Stimulated activated naive CD8-positive, alpha-beta T cell treated with anti-CD3 and anti-CD28 coated beads, Interleukin-15, amount 100 ng/mL, for 72 hours (primary cell): ENCODE measurements around the gene SCRN1.

Source experiments
- ATAC-seq: fragments of 150-1000 bp; cut with Tn5 transposase; 2 replicates; pipeline ENCODE4 v1.10.0; 2021; ENCODE audit warnings: mild to moderate bottlenecking, moderate library complexity
- DNase-seq, 2 donors: peaks; one replicate each; pipeline ENCODE4 v3.0.0; 2021 to 2022
- H3K27ac Mint-ChIP-seq, 2 donors: one replicate each; pipeline ENCODE4 v1.8.0; 2022; ENCODE audit warnings: mild to moderate bottlenecking in 2 of 2, mixed read lengths in 2 of 2, moderate library complexity in 2 of 2
- H3K27me3 Mint-ChIP-seq: one replicate; pipeline ENCODE4 v1.8.0; 2022; ENCODE audit warnings: mixed read lengths
- H3K4me1 Mint-ChIP-seq: one replicate; pipeline ENCODE4 v1.8.0; 2022; ENCODE audit warnings: mild to moderate bottlenecking, mixed read lengths
- H3K4me3 Mint-ChIP-seq, 2 donors: one replicate each; pipeline ENCODE4 v1.8.0; 2022; ENCODE audit warnings: mild to moderate bottlenecking in 2 of 2, mixed read lengths in 2 of 2, moderate library complexity in 1 of 2
- H3K9me3 Mint-ChIP-seq, 2 donors: one replicate each; pipeline ENCODE4 v1.8.0; 2022; ENCODE audit warnings: mixed read lengths in 2 of 2

SCRN1 gene

DNA sequence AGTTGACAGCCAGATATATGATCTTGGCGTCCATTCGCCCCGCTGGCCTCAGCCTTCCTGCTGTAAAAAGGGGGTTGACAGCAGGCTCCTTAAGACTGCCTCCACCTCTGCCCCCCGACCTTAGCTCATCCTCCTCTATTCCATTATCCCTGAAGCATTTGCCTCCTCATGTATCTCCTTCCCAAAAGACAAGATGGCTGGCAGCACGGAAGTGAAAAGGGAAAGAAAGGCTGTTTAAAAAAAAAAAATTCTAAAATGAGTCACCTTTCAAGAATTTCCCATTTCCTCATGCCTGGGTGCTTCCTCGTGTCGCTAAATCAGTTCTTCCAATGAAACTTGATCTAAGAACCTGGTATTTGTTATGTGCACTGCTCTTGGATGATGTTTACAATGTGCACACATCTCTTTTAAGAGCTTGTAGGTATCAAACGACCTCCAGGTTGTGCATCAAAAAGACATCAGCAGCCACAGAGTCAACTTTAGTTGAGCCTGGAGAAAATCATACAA, 1.7 kb downstream of the SCRN1 start:
- peaks cover 26% of the 10 kb centered on the region for H3K4me1 Mint-ChIP-seq
- H3K27ac Mint-ChIP-seq = no peak overlapping the region
- DNase-seq (no peak), ATAC-seq (no peak)
- H3K27me3 Mint-ChIP-seq = peaks cover 40% of the 10 kb centered on the region
- H3K9me3 Mint-ChIP-seq = no peaks in the 10 kb centered on the region
- H3K4me3 Mint-ChIP-seq = peak overlapping the region; percentile 74 to 83

DNA sequence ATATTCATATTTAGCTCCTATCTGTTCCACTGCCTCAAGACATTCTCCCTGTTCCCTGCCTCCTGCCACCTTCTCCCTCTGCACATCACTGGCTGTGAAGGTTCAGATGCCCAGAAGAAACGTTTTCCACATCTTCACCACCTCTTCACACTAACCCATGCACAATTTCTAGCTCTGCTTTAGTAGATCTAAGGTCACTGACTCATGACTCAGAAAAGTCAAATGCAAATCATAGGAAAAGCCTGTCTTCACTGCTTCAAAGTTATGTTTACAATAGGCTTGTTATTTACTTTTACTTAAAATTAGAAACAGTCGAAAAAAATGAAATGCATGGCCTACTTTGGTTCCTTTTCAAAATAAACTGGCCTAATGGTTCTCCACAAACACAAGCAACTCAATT, 2.5 kb downstream of the SCRN1 start:
- H3K4me1 Mint-ChIP-seq = peaks cover 26% of the 10 kb centered on the region
- DNase-seq (no peak), ATAC-seq (no peak)
- H3K9me3 Mint-ChIP-seq = no peaks in the 10 kb centered on the region
- H3K27ac Mint-ChIP-seq = no peak overlapping the region
- H3K4me3 Mint-ChIP-seq = no peak overlapping the region
- H3K27me3 Mint-ChIP-seq = peaks cover 37% of the 10 kb centered on the region

DNA sequence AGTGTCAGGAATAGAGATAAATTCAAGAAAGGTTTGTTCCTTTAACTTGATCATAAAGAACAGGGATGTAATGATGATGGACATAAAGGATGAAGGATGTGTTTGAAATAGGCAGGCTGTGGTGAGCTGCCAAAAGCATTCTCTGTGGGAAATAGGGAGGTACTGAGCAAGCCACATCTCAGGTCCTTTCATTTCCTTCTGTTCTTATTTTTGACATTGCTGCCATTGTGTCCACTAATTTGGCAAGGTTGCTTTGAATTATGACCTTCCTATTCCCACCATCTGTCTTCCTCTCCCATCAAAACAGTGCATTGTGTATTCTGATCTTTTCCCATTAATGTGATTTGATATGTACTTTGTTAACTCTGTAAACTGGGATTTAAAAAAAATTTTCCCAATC, 9.4 kb downstream of the SCRN1 start:
- H3K27ac Mint-ChIP-seq = no peak overlapping the region
- no peaks in the 10 kb centered on the region for H3K9me3 Mint-ChIP-seq
- H3K4me3 Mint-ChIP-seq = no peak overlapping the region
- DNase-seq = no peak
- H3K4me1 Mint-ChIP-seq = no peaks in the 10 kb centered on the region
- ATAC-seq = no peak
- no peaks in the 10 kb centered on the region for H3K27me3 Mint-ChIP-seq

DNA sequence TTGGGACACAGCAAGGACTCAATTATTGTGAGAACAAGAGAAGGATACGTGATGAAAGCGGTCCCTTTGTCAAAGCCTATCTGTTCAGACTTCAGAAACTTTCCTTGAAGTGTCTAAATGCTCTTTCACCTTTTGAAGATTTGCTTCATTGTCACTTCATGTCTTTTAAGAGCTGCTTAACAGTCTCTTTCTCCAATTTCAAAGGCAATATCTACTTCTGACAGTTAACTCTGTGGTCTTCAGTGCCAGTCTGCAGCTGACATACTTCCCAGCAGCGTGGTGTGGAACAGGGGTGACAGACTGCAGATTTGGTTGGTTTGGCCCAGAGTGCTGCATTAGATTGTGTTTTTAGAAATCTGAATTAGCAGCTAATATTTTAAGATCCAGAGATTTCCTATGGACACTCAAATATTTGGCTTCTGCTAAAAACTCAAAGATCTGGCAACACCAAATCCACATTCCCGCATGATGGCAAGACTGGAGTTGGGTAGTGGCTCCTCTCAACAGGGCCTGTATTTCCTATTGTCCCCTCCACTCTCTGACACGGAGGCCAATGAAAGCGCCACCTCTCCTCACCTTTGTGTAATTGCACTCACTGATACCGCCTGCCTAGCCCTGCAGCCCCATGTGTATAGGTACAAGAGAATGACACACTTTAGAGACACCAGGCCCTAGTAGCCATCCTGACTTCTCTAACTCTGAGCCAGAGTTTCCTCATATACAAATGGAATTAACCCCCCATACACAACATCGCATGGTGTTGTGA, 11.5 kb downstream of the SCRN1 start:
- ATAC-seq = peak; percentile 57
- H3K27me3 Mint-ChIP-seq = no peaks in the 10 kb centered on the region
- H3K4me3 Mint-ChIP-seq = no peak overlapping the region
- H3K9me3 Mint-ChIP-seq = no peaks in the 10 kb centered on the region
- no peak for DNase-seq
- no peak overlapping the region for H3K27ac Mint-ChIP-seq
- no peaks in the 10 kb centered on the region for H3K4me1 Mint-ChIP-seq

DNA sequence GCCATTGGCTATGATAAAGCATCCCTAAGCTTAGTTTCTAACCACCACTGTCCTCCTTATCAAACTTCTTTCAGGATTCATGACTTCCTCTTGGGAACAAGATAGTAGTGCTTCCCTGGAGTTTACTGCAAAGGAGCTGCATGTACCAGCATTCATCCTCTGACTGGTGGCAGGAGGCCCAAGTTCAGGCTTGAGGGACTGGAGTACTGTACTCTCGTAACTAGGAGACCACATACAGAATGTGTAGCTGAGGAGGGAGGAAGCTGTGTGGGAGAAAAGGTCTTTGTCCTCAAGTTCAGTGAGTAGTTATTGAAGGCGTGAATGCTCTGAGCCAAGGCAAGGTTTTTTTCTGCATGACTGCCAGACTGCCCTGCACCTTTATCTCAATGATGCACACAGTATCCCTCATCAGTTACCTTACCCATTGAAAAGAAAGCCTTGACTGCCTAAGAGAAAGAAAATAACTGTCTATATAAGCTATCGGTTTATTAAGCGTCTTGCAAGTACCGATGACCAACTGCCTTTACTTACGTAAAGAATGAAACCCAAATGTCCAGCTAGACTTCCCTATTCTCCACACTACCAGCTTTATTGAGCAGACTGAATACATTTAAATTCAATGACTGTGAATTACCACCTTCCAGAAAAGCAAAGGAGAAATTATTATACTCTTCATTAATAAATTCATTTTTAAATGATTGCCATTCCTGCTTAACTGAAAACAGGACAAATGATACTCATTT, 12.8 kb downstream of the SCRN1 start:
- no peak overlapping the region for H3K4me3 Mint-ChIP-seq
- H3K9me3 Mint-ChIP-seq = no peaks in the 10 kb centered on the region
- H3K27me3 Mint-ChIP-seq = no peaks in the 10 kb centered on the region
- ATAC-seq = no peak
- H3K4me1 Mint-ChIP-seq = no peaks in the 10 kb centered on the region
- DNase-seq = no peak
- H3K27ac Mint-ChIP-seq = no peak overlapping the region

DNA sequence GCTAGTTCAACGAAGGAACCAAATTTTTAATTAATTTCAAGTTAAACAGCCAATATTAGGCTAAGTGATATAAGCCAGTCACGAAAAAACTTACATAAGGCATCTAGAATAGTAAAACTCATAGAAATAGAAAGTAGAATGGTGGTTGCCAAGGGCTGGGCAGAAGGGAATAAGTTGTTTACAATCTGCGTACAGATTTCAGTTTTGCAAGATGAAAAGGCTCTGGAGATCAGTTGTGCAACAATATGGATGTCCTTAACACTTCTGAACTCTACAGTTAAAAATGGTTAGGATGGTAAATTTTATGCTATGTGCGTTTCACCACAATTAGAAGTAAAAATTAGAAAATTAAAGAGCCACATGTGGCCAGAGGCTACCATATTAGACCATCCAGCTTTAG, 13.3 kb downstream of the SCRN1 start:
- no peaks in the 10 kb centered on the region for H3K9me3 Mint-ChIP-seq
- no peak overlapping the region for H3K4me3 Mint-ChIP-seq
- no peaks in the 10 kb centered on the region for H3K27me3 Mint-ChIP-seq

DNA sequence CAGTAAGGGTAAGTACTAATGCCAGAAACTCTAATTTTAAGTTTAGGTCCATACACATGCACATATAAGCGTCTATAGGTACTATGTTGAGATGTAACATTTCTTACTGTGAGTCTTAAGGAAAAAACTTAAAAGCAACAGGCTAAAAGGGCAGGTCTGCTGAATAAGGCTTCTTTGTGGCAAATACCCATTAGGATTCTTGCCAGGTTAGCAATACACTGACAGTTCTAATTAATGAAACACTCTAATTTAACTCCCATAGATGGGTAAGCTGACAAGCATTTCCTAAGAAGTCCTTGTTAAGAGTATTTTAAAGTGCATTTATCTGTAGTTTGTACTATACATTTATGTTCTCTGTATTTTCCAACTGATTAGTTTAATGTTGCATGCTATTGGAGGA, 14.0 kb downstream of the SCRN1 start:
- Mint-ChIP-seq H3K27ac (no peak overlapping the region), H3K27me3 (no peaks in the 10 kb centered on the region), H3K4me1 (no peaks in the 10 kb centered on the region), H3K9me3 (no peaks in the 10 kb centered on the region), H3K4me3 (no peak overlapping the region)
- DNase-seq (no peak), ATAC-seq (no peak)

More for the DNA sequence above, 13.3 kb downstream of the SCRN1 start:
- ATAC-seq (no peak), DNase-seq (no peak)
- H3K4me1 Mint-ChIP-seq = no peaks in the 10 kb centered on the region
- no peak overlapping the region for H3K27ac Mint-ChIP-seq

DNA sequence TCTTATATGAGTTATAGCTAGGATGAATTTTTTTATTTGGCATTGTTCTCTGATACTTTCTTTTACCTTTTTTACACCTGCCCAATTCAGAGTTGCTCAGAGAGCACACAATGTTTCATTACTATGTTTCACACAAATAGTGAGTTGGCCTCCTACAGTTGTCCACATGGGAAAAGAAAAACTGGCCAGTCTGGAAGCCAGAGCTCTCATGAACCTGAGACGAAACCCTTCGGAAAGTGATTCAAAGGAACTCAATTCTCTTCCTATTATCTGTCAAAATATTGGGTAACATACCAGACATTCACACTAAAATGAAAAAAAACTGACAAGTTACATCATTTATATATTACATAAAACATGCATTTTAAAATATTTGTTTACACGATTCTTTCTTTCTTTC, 15.3 kb downstream of the SCRN1 start:
- no peak overlapping the region for H3K4me3 Mint-ChIP-seq
- peaks cover 12% of the 10 kb centered on the region for H3K4me1 Mint-ChIP-seq
- H3K9me3 Mint-ChIP-seq = no peaks in the 10 kb centered on the region
- DNase-seq (no peak), ATAC-seq (no peak)
- H3K27me3 Mint-ChIP-seq = no peaks in the 10 kb centered on the region
- no peak overlapping the region for H3K27ac Mint-ChIP-seq

DNA sequence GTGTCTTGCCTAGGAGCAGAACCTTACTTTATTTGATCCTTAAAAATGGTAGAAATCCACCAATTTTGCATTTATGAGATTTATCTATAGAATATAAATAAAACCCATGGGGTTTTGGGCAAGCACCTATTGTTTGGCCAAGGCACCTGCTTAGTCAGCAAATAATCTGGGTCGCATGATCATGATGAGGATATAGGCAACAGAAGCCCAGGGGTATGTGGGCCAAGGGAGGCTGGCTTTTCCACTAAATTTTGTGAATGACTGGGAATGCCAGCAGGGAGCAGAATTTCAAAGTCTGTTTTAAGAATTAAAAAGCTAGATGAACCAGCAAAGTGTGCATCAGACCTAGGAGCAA, 17.3 kb downstream of the SCRN1 start:
- no peaks in the 10 kb centered on the region for H3K27me3 Mint-ChIP-seq
- no peak overlapping the region for H3K27ac Mint-ChIP-seq
- ATAC-seq = no peak
- DNase-seq = no peak
- no peaks in the 10 kb centered on the region for H3K9me3 Mint-ChIP-seq
- peaks cover 12% of the 10 kb centered on the region for H3K4me1 Mint-ChIP-seq
- H3K4me3 Mint-ChIP-seq = no peak overlapping the region

DNA sequence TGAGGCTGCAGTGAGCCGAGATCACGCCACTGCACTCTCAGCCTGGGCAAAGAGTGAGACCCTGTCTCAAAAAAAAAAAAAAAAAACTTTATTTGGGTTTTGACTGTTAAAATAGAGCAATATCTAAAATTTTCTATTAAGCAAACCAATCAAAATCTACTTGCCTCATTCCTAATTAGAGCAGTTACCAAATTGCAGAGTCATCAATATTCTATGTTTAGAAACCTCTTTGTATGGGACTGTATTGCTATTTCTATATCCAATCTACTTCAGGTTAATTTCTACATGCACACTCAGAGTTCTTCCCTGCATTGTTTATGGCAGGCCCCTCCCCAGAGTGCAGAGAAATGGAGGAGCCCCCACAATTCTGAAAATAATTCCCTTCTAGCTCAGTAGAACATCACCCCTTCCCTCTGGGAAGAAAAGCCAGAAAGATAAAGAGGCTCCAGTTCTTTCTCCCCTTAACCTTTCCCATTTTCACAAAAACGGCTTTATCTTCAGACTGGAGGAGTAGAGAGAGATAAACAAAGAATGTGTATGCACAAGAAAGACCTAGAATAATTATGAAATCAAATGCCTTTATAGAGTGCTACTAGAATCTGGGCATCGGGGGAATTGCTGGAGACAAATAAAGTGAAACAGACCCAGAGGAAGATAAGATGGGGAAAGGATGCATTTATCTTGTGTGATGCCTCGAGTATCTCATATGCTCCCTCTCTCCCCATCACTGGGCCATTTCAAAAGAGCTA, 17.9 kb downstream of the SCRN1 start:
- Mint-ChIP-seq H3K9me3 (no peaks in the 10 kb centered on the region), H3K27ac (no peak overlapping the region), H3K27me3 (no peaks in the 10 kb centered on the region), H3K4me1 (peaks cover 12% of the 10 kb centered on the region), H3K4me3 (no peak overlapping the region)
- ATAC-seq (no peak), DNase-seq (no peak)

DNA sequence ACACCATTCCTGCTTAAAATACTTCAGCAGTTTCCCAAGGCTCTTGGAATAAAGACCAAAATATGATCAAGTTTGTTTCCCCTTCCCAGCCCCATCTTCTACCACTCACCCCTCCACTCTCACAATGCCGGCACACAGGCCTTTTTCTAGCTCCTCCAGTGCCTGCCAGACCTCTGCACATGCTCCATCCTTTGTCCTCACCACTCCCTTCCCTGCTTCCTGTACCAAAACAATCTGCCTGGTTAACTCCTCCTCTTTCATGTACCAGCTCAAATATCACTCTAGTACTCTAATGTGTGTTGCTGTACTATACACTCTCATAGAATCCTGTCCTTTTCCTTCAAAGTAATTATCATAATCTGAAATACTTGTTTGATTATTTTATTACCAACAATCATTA, 19.4 kb downstream of the SCRN1 start:
- Mint-ChIP-seq H3K27me3 (no peaks in the 10 kb centered on the region), H3K4me3 (no peak overlapping the region)

DNA sequence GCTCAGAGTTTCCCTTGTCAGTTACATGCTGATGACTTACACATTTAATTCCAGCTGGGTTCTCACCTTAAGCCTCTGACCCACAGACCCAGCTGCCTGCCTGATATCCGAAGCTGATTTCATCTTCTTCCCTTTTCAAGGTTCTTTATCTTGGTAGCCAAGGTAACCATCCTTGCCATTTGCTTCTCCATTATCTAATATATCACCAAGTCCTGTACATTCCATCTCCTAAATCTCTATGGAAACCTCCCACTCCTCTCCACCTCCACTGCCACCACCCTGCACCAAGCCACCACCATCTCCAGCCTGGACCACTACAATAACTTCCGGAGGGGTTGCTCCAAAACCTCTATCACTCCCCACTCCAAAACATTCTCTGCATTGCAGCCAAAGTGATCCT, 19.9 kb downstream of the SCRN1 start:
- no peak for ATAC-seq
- Mint-ChIP-seq H3K4me1 (peaks cover 12% of the 10 kb centered on the region), H3K27ac (no peak overlapping the region), H3K9me3 (no peaks in the 10 kb centered on the region), H3K4me3 (no peak overlapping the region), H3K27me3 (no peaks in the 10 kb centered on the region)
- DNase-seq = no peak

More for the DNA sequence above, 19.4 kb downstream of the SCRN1 start:
- Mint-ChIP-seq H3K4me1 (peaks cover 12% of the 10 kb centered on the region), H3K27ac (peak overlapping the region in 1 of 2 donors; percentile 8), H3K9me3 (no peaks in the 10 kb centered on the region)
- ATAC-seq (no peak), DNase-seq (no peak)

DNA sequence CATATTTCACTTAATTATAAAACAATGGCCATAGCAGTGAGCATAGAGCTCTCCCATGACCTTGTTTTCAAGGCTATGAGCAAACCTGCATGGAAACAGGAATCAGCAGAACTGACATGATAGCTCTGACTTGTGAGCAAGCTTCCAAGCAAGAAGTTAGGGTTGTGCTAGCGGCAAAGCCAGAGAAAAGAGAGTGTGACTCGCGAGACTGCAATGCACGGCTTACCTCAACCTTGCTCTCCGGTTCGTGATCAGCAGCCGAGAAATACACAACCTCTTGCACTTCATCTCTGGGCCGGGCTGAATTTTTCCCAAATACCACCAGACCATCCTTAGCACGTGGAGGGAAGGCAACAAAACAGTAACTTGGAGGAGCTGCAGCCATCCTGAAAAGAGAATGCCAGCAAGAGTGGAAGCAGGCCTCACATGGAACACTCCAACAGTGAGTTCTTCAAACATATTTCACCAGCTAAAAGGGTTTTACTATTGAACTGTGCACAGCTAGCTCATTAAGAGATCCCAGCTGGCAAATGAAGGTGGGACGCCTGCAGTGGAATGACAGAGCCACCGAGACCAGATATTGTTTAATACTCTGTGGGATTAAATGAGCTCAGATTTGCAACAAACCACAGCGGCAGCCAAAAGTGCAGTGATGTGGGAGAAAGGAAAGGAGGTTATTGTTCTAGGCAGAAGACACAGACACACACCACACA, 20.8 kb downstream of the SCRN1 start:
- Mint-ChIP-seq H3K9me3 (no peaks in the 10 kb centered on the region), H3K27ac (no peak overlapping the region), H3K4me1 (peaks cover 12% of the 10 kb centered on the region), H3K27me3 (no peaks in the 10 kb centered on the region), H3K4me3 (no peak overlapping the region)
- ATAC-seq = no peak
- DNase-seq = no peak

DNA sequence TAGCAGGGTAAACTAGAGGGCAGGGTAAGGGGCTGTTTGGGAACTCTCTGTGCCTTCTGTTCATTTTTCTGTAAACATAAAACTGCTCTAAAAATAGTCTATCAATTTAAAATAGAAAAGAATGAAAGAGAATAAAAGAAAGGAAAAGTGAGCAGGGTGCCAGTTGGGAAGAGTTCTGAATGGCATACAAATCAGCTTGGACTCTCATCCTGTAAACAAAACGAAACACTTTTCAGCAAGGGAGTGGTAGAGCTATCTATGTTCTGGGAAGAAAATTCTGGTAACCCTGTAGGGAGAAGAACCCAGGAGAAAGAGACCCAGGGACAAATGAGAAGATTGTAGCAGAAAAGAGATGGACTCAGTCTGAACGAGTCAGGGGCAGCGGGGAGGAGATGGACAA, 24.6 kb downstream of the SCRN1 start:
- ATAC-seq (no peak), DNase-seq (no peak)
- Mint-ChIP-seq H3K27me3 (no peaks in the 10 kb centered on the region), H3K27ac (peak overlapping the region in 1 of 2 donors; percentile 5), H3K4me1 (peaks cover 7% of the 10 kb centered on the region), H3K4me3 (no peak overlapping the region), H3K9me3 (no peaks in the 10 kb centered on the region)

DNA sequence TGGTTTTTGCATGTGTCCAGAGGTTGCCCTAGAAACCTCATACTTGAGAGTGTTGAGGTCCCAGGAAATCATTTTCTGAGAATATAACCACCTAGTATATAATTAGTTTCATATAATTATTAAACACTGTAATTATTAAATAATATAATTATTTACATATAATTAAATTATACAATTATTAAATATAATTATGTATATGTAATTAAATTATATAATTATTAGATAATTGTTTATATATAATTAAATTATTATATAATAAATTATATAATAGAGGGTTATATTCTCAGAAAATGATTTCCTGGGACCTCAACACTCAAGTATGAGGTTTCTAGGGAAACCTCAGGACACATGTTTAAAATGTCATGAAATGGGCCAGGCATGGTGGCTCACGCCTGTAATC, 27.6 kb downstream of the SCRN1 start:
- Mint-ChIP-seq H3K27me3 (no peaks in the 10 kb centered on the region), H3K9me3 (no peaks in the 10 kb centered on the region), H3K27ac (no peak overlapping the region), H3K4me1 (peaks cover 6% of the 10 kb centered on the region), H3K4me3 (no peak overlapping the region)
- no peak for ATAC-seq
- DNase-seq = no peak
